ENCODE results near the gene GSK3B.

GRCh38 chr3:119782460-119782859, 311.8 kb downstream of the GSK3B start:
- TF ChIP-seq POLR2A (IDR thresholded peaks at IDR 0.05; ENCODE audit: low read depth, low read length) (no peak), CTCF (IDR thresholded peaks at IDR 0.05; ENCODE audit: extremely low read depth in 1 of 2, insufficient read depth in 1 of 2, low read depth in 1 of 2, low read length in 2 of 2) (no peak), POLR2AphosphoS5 (IDR thresholded peaks at IDR 0.05; ENCODE audit: insufficient read depth, low read depth, low read length) (no peak), JUN (IDR thresholded peaks at IDR 0.05; ENCODE audit: borderline replicate concordance, insufficient read depth, insufficient read length, low read depth) (no peak), MYC (IDR thresholded peaks at IDR 0.05; ENCODE audit: low read depth, low read length) (no peak), FOS (IDR thresholded peaks at IDR 0.05; ENCODE audit: borderline replicate concordance, insufficient read depth, low read length) (no peak), EZH2 (IDR thresholded peaks at IDR 0.05; ENCODE audit: borderline replicate concordance, low read depth, low read length, severe bottlenecking) (no peak)
